ENCODE data around the gene TSPAN10. TPM values are rescaled to one million over a fixed set of nuclear protein-coding genes. Genes with fewer than 3 reads are reported as not detected.

Gene TSPAN10
- total RNA-seq, 1 experiment from 2014 or later = 1.2 TPM

GRCh38 chr17:81685108-81685507 lies 48.1 kb downstream of the TSPAN10 start:
- no peaks in the 10 kb centered on the region for H3K27me3 ChIP-seq (ENCODE audit: insufficient read depth, low read length)
- H3K23ac ChIP-seq (ENCODE audit: insufficient read length, low read depth, low read length) = no peak overlapping the region
- H3K27me3 Mint-ChIP-seq (ENCODE audit: low read depth) = no peaks in the 10 kb centered on the region
- peaks cover 10% of the 10 kb centered on the region for H3K23me2 ChIP-seq (ENCODE audit: insufficient read length, low read depth, low read length, poor library complexity, severe bottlenecking)
- H3K4me1 ChIP-seq (ENCODE audit: insufficient read depth, low read length) = no peaks in the 10 kb centered on the region
- DNase-seq = no peak
- peak overlapping the region; percentile 92 for H3K4me2 ChIP-seq (ENCODE audit: insufficient read depth, insufficient read length, low read length)
- no peak overlapping the region for H3K4ac ChIP-seq (ENCODE audit: low read depth, low read length)
- H3K9me3 Mint-ChIP-seq = no peaks in the 10 kb centered on the region
- no peak overlapping the region for H2BK20ac ChIP-seq (ENCODE audit: low read depth, low read length, poor library complexity, severe bottlenecking)
- H3K4me3 Mint-ChIP-seq = peak overlapping the region; percentile 86 to 89
- no peak overlapping the region for H3K18ac ChIP-seq (ENCODE audit: insufficient read length, low read depth, low read length)
- H3K79me1 ChIP-seq (ENCODE audit: insufficient read depth, low read depth, low read length, poor library complexity, severe bottlenecking) = peaks cover 8% of the 10 kb centered on the region
- H2BK5ac ChIP-seq (ENCODE audit: insufficient read length, low read length) = no peak overlapping the region
- peak overlapping the region in 1 of 3 experiments; percentile 87; a peak in 1 of 7 replicates for H3K27ac Mint-ChIP-seq
- no peak overlapping the region for H2AK5ac ChIP-seq (ENCODE audit: insufficient read length, low read length)
- no peak overlapping the region for H3K56ac ChIP-seq (ENCODE audit: insufficient read length, low read depth, low read length)
- H3K9ac ChIP-seq (ENCODE audit: extremely low read depth, insufficient read length, low read length) = peak overlapping the region; percentile 3
- no peak overlapping the region; the same call in 1 of the 2 replicates for H3K14ac ChIP-seq (ENCODE audit: insufficient read depth, low read length)
- no peak overlapping the region for H2BK15ac ChIP-seq (ENCODE audit: low read depth, low read length)
- H3K4me1 Mint-ChIP-seq = peaks cover 14 to 20% of the 10 kb centered on the region in 2 experiments
- no peak overlapping the region for H3T11ph ChIP-seq (ENCODE audit: low read length)
- no CpG with 5 or more reads among the region's 12 CpGs for WGBS (ENCODE audit: extremely low coverage, insufficient read length, low lambda C conversion rate)
- no peak for TF ChIP-seq CTCF (conservative IDR thresholded peaks at IDR 0.05)
- H4K91ac ChIP-seq (ENCODE audit: insufficient read length, low read depth, low read length) = no peak overlapping the region
- H3K79me2 ChIP-seq (ENCODE audit: insufficient read depth, low read length) = peaks cover 11% of the 10 kb centered on the region; the same call in 1 of the 2 replicates
- H2AFZ ChIP-seq (ENCODE audit: low read length) = no peak overlapping the region
- peaks cover 28 to 55% (median 51%) of the 10 kb centered on the region in 3 experiments for H3K36me3 Mint-ChIP-seq (ENCODE audit: insufficient read depth in 1 of 3, low read depth in 3 of 3)
- no peak overlapping the region for H4K5ac ChIP-seq (ENCODE audit: insufficient read length, low read depth, low read length)
- no peaks in the 10 kb centered on the region for H3K9me3 ChIP-seq (ENCODE audit: control insufficient read depth, low read depth, low read length)
- H2BK12ac ChIP-seq (ENCODE audit: insufficient read length, low read depth, low read length) = no peak overlapping the region
- H2BK120ac ChIP-seq (ENCODE audit: low read depth, low read length, poor library complexity, severe bottlenecking) = no peak overlapping the region
- no peak overlapping the region for H3K27ac ChIP-seq (ENCODE audit: insufficient read length, low read depth, low read length)
- no peak overlapping the region for H4K8ac ChIP-seq (replicated peaks; ENCODE audit: insufficient read length, low read depth, low read length)
- H4K20me1 ChIP-seq (ENCODE audit: control insufficient read depth, insufficient read depth, insufficient read length) = no peaks in the 10 kb centered on the region

Data from H9 (cell line).